ENCODE results near the gene C17orf100.

Gene C17orf100

DNA sequence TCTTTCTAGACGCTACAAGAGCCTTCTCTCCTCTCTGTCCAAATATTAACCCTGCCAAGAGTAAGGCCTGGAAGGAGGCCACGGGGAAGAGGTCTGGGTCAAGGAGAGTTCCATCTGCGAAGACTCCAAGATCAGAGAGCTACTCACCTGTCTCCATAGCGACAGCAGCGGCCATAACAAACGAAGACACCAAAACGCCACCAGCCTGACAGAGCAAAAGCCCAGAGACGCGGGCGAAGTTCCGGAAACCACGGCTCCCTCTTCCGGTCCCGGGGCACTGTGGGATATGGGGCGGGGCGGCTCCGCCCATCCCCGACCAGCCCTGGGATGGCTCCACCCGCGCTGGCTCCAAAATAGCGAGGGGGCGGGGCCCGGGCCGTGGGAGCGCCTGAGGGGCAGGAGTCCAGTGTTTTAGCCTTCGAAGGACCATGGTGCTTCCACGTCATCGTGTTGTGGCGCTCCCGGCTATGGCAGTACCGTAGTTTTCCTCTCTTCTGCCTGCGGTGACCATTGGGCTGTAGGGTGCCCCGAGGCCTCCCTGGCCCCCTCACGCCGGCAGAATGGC, at the start of gene C17orf100, which contains the start of gene MED31:
Gene C17orf100, plus strand, starts transcription at position 409 of the 565 bp plus-strand sequence. Its CDS starts 152 bp downstream, at position 561.
Gene MED31, minus strand, starts transcription at position 252 of the 565 bp plus-strand sequence. Its CDS starts 77 bp downstream, at position 175.
- peak; percentile 71 to 92 for DNase-seq

DNA sequence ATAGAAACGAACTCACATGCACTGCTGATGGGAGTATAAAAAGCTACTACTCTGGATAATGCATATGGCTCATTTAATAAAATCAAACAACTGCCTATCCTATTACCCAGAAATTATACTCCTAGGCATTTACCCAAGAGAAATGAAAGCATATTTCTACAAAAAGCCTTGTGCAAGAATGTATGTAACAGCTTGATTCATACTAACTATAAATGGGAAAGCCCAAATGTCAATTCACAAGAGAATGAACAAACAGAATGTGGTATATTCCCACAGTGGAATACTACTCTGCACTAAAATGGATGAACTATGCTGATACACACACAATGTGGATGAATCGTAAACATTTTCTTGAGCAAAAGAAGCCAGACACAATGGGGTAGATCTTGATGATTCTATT, 49.4 kb upstream of the C17orf100 start:
- DNase-seq = no peak

DNA sequence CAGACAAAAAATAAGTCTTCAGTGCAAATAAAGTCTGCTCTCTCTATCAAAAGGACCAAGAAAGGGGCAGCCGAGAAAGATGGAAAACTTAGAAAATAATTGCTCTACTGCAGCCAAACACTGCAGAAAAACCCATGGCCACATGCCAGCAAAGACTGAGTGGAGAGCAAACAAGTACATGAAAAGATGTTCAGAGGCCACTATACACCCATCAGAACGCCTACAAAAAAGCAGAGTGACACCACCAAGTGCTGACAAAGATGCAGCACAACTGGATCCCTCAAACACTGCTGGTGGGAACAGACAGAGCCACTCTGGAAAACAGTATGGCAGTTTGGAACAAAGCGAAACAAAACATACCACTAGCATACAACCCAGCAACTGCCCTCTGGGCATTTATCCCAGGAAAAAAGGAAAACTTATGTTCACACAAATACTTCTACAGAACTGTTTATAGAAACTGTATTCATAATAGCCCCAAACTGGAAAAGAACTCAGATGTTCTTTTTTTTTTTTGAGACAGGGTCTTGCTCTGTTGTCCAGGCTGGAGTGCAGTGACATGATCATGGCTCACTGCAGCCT, 47.7 kb upstream of the C17orf100 start:
- no peak for DNase-seq

DNA sequence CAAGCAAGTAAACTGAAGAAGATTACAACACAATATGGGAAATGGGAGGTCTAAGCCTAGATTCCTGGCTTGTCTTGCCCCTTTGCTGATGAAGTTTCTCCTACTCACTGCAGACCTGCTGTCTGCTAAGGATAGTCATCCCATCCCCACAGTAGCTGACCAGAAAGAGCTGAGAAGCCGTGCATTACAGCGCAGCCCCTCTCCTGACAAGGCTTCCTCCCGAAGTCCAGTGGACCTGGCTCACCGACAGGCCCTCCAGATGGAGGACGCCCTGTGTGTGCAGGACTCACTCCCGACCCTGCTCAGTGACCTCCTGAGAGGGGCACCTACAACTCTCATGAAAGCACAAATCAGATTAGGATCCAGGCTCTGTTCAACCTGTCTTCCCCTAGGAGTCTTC, 46.4 kb upstream of the C17orf100 start:
- DNase-seq = no peak

DNA sequence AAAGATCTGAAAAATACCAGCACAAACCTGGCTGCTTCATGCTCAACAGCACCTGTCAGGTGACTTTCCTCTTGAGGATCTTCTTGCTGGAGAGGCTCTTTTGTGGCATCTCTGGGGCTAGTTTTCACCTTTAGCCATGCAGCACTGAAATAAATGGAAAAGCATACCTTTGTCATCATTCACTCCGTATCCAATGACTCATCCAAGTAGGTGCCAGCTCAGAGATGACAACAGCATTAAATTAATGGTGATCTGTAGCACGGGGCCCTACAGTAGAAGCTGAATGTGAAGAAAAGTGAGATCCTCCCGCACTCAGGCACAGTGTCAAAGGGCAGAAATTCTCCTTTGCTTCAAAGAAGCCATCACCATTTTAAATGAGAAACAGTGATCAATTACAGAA, 43.2 kb upstream of the C17orf100 start:
- DNase-seq = no peak

DNA sequence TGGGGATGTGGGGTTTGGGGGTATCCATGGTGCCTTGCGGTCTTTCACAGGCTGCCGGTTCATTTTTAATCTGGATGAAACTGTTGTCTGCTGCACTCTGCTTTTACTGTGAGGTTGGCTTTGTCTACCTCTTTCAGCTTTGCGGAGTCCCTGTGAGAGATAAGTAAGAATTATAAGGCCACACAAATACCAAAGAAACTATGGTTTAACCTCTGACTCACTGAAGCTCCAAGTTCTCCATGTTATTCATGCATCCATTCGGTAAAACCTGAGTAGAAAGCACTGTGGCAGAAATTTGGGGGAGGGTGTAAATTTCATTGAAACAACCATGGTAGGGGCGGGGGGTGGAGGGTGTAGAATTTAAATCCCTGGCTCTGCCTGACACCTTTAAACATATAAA, 41.6 kb upstream of the C17orf100 start:
- no peak for DNase-seq

DNA sequence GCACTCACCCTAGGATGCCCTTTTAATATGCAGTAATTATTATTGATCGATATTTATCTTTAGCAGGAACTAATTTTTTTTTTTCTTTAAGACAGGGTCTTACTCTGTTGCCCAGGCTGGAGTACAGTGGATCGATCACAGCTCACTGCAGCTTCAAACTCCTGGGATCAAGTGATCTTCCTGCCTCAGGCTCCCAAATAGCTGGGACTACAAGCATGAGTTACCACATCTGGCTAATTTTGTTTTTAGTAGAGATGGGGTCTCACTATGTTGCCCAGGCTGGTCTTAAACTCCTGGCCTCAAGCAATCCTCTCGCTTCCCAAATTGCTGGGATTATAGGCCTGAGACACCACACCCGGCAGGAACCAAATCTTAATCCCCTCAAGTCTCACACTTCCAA, 40.3 kb upstream of the C17orf100 start:
- DNase-seq = no peak

DNA sequence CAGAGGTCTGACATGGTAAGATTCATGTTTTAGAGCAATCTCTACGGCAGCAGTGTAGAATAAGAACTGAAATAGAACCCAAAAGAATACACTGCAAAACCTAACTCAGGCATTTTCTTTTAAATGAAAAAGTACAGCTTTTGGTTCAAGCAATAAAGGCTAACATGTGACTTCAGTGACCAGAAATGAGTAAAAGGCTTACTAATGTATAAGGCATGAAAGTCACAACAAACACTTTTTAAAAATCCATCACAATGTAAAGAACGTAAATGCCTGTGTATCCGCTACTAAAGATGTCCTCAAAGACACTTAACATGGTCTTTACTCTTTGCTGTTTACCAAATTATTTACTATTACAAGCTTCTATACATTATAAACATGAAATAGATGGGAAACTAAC, 27.6 kb upstream of the C17orf100 start:
- no peak for DNase-seq

DNA sequence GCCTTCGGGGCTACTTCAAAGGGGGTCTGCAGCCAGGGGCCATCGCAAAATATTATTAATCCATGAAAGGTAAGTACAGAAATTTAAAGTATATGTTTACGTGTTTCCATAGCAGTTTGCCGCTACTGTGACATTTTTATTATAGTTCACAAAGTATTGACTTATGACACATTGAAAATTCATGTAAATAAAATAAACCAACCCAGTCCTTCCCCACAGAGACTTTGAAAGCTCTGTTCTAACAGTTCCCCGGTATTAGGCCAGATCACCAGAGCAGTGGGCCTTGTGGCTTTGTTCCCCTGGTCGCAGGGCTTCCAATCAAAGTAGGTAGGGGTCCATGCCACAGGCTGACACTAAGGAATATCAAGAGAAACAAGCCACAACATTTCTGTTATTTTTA, 24.9 kb upstream of the C17orf100 start:
- no peak for DNase-seq

DNA sequence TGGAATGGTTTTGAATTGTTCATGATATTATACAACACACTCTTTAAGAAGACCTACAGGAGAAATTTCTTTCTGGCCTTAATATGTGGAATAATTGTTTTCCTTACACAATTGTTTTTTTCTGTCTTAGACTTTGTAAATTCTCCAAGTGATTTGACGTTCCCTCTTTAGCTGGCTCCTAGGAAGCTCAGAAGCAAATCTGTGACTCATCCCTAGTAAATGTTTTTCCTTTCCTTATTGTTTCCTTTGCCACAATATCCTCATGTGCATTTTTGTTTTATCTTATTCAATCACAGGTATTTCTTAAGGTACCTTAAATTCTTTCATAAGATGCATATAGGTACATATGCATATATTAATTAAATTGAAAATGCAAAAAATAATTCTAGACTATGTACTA, 24.5 kb upstream of the C17orf100 start:
- DNase-seq = no peak

DNA sequence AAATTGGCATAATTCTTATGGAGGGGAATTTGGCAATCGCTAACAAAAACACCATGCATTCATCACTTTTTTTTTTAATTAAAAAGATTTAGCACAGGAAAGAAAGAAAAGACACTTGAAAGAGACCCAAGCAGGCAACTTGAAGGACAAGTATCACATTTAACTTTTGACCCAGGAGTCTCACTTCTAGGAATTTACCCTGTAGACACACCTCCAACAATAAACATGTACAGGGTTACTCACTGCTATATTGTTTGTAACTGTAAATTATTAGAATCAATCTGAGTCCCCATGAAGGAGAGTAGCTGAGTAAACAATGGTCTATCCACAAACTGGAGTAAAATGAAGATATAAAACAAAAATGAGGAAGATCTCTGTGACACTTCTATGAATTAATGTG, 21.2 kb upstream of the C17orf100 start:
- DNase-seq = no peak

DNA sequence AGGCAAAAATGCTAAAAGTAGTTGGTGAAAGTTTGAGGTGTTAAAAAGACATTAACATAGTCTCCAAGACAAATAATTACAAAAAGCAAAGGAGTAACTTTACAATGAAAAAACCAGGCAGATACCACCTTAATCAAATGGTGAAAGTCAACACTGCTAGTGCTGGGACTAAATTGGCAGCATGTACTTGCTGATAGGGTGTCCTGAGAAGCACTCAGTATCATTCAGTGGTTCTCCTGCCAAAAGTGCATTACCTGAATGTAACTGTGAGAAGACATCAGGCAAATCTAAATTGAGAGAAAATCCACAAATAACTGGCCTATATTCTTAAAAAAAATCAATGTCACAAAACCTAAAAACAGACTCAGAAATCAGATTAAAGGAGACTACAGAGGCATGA, 19.0 kb upstream of the C17orf100 start:
- no peak for DNase-seq

DNA sequence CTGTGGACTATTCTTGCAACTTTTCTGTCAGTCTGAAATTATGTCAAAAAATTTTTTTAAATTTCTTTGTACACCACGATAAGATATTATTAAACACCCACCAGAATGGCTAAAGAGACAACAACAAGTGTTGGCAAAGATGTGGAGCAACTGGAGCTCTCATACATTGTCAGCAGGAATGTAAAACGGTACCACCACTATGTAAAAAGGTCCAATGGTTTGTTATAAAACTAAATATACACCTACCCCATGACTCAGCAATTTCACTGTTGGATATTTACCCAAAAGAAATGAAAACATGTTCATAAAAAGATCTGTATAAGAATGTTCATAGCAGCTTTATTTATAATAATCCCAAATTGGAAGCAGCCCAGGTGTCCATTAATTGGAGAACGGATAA, 18.3 kb upstream of the C17orf100 start:
- no peak for DNase-seq

DNA sequence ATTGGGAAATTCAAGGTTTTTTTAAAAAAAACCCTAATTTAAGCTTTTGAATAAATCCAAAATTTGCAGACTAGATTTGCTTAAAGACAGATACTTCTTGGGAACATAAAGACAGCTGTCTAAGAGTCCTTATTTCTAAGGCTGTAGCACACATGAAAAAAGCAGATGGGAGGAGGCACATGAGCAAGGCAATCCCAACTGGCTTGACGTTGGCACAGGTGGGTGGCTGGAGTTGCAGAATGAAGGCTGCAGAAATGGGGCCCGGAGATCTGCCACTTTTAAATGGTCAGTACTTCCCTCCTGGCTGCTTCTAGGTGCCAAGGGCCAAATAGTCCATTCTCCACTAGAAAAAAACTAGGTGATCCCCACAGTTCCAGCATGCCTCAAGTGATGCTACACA, 15.5 kb upstream of the C17orf100 start:
- DNase-seq = no peak

DNA sequence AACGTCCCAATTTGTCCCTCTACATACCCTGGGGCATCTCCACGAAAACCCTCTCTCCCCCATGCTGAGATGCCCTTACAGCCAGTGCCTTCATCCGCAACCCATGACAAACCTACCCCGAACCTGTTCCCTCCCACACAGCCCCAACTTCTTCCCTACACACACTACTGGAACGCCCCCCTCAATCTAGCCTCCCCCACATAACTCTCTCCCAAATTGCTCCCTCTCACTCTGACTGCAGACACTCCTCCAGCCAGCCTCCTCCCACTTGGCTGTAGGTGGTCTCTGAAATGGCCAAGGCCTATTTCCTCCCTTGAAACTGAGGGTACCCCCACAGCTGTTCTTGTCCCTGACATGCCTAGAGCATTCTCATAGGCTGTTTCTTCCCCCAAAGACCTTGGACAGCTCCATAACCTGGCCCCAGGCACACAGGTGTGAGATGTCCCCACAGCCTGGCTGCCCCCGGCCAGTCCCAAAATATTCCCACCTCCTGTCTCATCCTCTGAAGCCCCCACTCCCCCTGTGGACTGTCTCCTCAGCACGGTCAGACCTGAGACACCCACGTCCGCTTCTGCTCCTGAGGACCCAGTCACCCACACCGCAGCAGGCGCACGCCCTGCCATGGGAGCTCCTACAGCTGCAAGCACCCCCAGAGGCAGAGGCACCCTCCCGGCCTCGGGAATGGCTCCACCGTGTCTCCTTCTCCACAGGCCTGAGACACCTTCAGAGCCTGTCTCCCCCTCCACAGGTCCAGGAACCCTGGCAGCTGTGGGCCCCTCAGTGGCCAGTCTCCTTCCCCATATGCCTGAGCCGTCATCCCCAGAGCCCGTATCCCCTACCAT, 14.7 kb upstream of the C17orf100 start:
- DNase-seq = no peak

DNA sequence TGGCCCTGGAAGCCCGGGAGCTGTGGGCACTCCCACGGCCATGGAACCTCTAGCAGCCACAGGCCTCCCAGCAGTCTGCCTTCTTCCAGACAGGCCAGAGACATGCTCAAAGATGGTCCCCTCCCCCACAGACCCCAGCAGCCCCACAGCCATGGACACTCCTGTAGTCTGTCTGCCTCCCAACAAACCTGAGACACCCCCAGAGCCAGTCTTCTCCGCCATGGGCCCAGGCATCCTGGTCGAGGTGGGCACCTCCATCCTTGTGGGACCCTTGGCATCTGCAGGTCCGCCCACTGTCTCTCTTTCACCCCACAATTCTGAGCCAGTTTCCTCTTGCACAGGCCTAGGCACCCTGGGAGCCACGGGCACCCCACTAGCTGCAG, 14.1 kb upstream of the C17orf100 start:
- DNase-seq = no peak

DNA sequence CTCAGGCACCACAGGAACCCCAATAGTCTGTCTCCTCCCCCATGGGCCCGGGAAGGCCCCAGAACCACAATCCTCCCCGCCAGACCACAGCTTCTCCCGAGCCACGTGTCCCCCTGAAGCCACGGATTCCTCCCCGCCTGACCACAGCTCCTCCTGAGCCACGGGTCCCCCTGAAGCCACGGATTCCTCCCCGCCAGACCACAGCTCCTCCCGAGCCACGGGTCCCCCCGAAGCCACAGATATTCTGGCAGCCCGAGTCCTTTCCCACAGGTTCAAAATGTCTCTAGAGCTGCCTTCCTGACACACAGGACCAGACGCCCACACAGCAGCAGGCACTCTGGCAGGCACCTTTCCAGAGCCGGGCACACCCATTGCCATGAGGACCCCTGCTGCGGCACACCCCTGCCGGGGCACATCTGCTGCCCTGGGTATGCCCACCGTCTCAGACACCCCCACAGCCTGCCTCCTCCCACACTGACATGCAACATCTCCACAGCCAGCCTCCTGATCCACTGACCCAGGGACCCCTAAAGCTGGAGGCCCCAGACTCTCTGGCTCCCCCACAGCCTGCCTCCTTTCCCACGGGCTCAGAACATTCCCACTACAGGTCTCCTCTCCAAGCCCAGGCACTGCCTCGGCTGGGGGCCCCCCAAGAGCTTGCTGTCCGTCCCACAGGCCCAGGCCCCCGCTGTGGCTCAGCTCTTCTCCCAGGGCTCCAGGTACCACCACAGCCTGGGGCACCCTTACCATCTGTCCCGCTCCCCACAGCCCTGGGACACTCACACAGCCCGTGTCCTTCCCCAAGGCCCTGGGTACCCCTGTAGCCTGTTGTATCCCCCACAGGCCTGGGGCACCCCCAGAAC, 13.3 kb upstream of the C17orf100 start:
- no peak for DNase-seq

DNA sequence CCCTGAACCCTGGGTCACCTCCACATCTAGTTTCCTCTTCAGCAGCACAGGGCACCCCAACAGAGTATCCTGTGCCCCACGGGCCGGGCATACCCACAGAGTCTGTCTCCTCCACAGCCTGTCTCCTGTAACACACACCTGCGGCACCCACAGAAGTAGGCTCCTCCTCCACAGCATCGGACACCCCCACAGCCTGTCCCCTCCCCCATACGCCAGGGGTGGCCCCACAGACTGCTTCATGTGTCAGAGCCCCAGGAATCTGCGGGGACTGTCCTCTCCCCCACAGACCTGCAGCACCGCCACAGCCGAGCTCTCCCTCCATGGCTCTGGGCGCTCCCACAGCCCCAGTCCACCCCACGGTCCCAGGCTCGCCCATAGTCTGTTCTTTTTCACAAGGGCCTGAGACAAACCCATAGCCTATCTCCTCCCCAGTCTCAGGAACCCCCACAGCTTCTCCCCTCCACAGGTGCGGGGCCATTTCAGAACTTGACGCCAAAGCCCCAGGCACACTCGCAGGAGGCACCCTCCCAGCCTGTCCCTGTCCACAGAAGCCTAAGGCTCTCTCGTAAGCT, 12.5 kb upstream of the C17orf100 start:
- DNase-seq = no peak

DNA sequence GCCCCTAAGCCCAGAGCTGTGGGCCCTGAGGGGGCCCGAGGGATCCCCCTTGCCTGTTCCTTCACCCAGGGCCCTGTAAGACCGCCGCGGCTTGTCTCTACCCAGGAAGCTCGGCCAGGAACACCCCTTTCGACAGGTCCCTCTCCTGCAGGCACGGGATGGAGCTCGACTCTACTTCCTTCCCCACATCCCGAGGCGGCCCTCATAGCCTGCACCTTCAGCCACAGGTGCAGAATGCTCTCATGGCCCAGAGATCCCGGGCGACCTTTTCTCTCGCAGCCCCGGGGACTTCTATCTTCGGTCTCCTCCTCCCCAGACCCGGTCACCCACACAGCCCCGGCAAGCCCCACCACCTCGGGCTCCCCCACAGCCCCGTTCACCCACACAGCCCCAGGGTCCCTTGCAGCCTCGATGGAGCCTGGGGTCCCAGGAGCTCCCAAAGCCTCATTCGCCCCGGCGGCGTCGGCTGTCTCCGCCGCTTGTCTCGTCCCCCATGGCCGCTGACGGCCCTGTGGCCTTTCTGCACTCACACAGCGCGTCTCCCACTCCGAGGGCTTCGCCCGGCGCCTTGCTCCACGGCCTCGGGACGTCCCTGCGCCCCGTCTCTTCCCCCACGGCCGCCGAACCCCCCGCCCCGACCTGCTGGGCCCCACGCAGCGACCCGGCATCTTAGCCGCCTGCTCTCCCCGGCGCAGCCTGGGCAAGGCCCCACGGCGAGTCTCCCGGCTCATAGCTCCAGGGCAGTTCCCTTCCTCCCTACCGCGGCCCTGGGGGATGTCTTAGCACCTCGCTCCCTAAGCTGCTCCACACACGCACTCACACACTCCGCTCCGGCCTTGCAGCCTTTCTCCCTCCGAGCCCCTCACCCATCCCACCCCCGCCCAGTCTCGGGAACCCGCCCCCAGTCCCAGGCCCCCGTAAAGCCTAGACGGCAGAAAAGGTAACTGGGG, 11.7 kb upstream of the C17orf100 start:
- peak in 1 of 2 experiments; percentile 31 for DNase-seq

DNA sequence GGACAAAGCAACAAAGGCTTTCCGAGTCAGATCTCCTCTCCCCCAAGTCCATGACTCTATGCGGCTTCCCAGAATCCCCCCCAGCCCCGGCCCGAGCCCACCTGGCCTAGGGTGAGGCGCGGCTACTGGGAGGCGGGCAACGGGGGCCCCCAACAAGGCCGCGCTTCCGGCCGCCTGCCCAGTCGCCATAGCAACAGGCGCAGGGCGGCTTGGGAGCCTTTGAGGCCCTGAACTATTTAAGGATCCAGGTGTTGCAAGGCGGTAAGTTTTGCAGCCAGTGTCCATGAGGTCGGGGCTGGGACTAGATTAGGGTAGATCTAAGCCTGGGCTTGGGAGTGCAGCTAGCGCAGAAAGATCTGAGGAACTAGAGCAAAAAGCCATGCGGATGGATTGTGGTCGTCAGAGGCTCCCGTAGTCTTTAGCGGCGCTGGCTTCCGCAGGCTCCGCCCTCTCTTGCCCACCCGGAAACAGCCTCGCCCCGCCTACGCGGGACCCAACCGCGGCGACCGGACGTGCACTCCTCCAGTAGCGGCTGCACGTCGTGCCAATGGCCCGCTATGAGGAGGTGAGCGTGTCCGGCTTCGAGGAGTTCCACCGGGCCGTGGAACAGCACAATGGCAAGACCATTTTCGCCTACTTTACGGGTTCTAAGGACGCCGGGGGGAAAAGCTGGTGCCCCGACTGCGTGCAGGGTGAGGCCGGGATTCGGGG, 10.9 kb upstream of the C17orf100 start, which contains the start of the genes KIAA0753 and TXNDC17:
Gene KIAA0753, minus strand, starts transcription at position 176 of the 711 bp plus-strand sequence. CDS start 5,608 bp downstream, outside the sequence.
Gene TXNDC17, plus strand, starts transcription at position 525 of the 711 bp plus-strand sequence. Its CDS starts 23 bp downstream, at position 548.
- peak; percentile 52 to 85 for DNase-seq
